Gastroesophageal sphincter (tissue), 3 donors: ENCODE measurements around the gene CES2.

Source experiments
- EP300 ChIP-seq: sonication (generic); formaldehyde crosslinking; IDR thresholded peaks from one replicate; pipeline ENCODE4 v1.6.1; 2017; ENCODE audit warnings: antibody characterized with exemption, mild to moderate bottlenecking
- POLR2A ChIP-seq, 2 donors: fragments of 450-650 bp; IDR thresholded peaks; one replicate each; pipeline ENCODE4 v1.6.1; 2017; ENCODE audit warnings: antibody characterized with exemption in 2 of 2, mild to moderate bottlenecking in 2 of 2, moderate library complexity in 1 of 2
- TF ChIP-seq, protein P1 (sequence below), 4 experiments: fragments of 200-600 bp in 2 of 4; fragments of 450-650 bp in 2 of 4; sonication (generic) in 1 of 4; IDR thresholded peaks; one replicate each; pipeline ENCODE4 v1.5.1; 2017 to 2019; ENCODE audit warnings: antibody characterized with exemption in 4 of 4, mild to moderate bottlenecking in 2 of 4, moderate library complexity in 2 of 4

DNA sequence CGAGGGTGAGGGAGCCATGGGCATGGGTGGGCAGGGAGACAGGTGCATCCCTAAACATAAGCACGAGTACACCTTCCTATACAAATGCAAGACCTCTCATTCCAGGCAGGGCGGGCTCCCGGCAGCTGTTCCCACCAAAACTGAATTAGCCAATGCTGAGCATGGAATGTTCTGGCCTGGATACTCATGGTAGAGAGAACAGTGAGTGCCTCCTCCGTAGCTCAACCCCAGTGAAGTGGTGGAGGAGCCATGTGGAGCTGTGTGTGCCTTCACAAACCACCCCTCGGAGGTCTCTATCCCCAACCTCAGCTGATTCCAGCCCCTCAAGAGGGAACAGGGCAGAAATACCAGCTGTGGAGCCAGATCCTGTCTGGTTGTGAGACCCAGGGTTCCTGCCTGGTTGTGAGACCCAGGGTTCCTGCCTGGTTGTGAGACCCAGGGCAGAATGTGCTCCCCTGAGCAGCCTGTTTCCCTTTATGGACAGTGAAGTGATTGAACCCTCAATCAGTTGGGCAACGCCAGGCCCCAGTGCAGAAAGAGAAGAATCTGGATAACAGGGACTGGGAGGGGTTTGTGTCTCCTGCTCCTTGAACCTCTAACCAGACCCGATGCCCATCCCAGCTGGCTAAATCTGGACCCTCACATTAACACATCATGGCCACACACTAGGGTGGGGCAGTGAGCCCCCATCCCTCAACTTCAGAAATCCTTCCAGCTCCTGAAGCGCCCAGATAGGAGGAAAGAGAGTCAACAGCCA is 14.2 kb upstream of the CES2 start:
- TF ChIP-seq, protein P1, sequence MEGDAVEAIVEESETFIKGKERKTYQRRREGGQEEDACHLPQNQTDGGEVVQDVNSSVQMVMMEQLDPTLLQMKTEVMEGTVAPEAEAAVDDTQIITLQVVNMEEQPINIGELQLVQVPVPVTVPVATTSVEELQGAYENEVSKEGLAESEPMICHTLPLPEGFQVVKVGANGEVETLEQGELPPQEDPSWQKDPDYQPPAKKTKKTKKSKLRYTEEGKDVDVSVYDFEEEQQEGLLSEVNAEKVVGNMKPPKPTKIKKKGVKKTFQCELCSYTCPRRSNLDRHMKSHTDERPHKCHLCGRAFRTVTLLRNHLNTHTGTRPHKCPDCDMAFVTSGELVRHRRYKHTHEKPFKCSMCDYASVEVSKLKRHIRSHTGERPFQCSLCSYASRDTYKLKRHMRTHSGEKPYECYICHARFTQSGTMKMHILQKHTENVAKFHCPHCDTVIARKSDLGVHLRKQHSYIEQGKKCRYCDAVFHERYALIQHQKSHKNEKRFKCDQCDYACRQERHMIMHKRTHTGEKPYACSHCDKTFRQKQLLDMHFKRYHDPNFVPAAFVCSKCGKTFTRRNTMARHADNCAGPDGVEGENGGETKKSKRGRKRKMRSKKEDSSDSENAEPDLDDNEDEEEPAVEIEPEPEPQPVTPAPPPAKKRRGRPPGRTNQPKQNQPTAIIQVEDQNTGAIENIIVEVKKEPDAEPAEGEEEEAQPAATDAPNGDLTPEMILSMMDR (IDR thresholded peaks at IDR 0.05), result no peak
- TF ChIP-seq POLR2A (IDR thresholded peaks at IDR 0.05), result no peak
- TF ChIP-seq EP300, result no peak
